HEK293 (cell line): ENCODE results near the gene KCND2.

ENCODE experiments used
- CTCF ChIA-PET: fragments of 350-600 bp; formaldehyde crosslinking; extraction: SDS; loops from one replicate; lab custom pipeline; 2021; ENCODE audit warnings: antibody characterized with exemption; lab: Yijun Ruan, JAX
- POLR2A ChIA-PET: fragments of 300-600 bp; formaldehyde crosslinking; extraction: SDS; loops from one replicate; lab custom pipeline; 2020; ENCODE audit warnings: antibody characterized with exemption, inconsistent platforms; lab: Yijun Ruan, JAX
- H3K27ac ChIP-seq: fragments of 200-500 bp; sonication (Bioruptor generic); 2 replicates; pipeline ENCODE4 v1.5.1; 2014; ENCODE audit warnings: low read depth, low read length, control low read depth, inconsistent platforms; ENCODE audit errors: extremely low read depth
- H3K36me3 ChIP-seq, 2 experiments: fragments of 200-500 bp in 1 of 2; sonication (Bioruptor generic) in 1 of 2; 1 replicate in 1 of 2; 2 replicates in 1 of 2; pipeline ENCODE4 v1.5.1; 2014 to 2017; ENCODE audit warnings: inconsistent platforms in 2 of 2, low read length in 2 of 2; ENCODE audit not compliant: control insufficient read depth in 2 of 2, insufficient read depth in 1 of 2
- H3K4me1 ChIP-seq: fragments of 200-500 bp; sonication (Bioruptor generic); 2 replicates; pipeline ENCODE4 v1.5.1; 2014; ENCODE audit warnings: mild to moderate bottlenecking, low read length, inconsistent platforms; ENCODE audit not compliant: control insufficient read depth, insufficient read depth
- H3K4me3 ChIP-seq: 2 replicates; pipeline ENCODE4 v1.5.1; 2011; ENCODE audit warnings: low read depth, mild to moderate bottlenecking, control low read depth, low read length, moderate library complexity
- H3K9me3 ChIP-seq: fragments of 200-500 bp; sonication (Bioruptor generic); 2 replicates; pipeline ENCODE4 v1.5.1; 2014; ENCODE audit warnings: low read depth, low read length, inconsistent platforms; ENCODE audit not compliant: control insufficient read depth, insufficient read depth
- GLI4 ChIP-seq: fragments of 450-650 bp; formaldehyde crosslinking; IDR thresholded peaks from 2 replicates; pipeline ENCODE4 v1.5.1; 2016; ENCODE audit warnings: missing biosample characterization, missing genetic modification characterization
- ZNF146 ChIP-seq: fragments of 450-650 bp; formaldehyde crosslinking; IDR thresholded peaks from 2 replicates; pipeline ENCODE4 v1.5.1; 2016; ENCODE audit warnings: missing biosample characterization, missing genetic modification characterization
- ZNF202 ChIP-seq: fragments of 450-650 bp; formaldehyde crosslinking; IDR thresholded peaks from 2 replicates; pipeline ENCODE4 v1.5.1; 2016; ENCODE audit warnings: missing biosample characterization, missing genetic modification characterization, borderline replicate concordance
- ZNF391 ChIP-seq: fragments of 450-650 bp; formaldehyde crosslinking; IDR thresholded peaks from 2 replicates; pipeline ENCODE4 v1.5.1; 2016; ENCODE audit warnings: low read depth, missing biosample characterization, missing genetic modification characterization, borderline replicate concordance
- ZNF555 ChIP-seq: fragments of 450-650 bp; formaldehyde crosslinking; conservative IDR thresholded peaks from 2 replicates; pipeline ENCODE4 v1.5.1; 2017; ENCODE audit warnings: missing biosample characterization, mild to moderate bottlenecking, missing genetic modification characterization, inconsistent platforms
- ZNF560 ChIP-seq: fragments of 450-650 bp; formaldehyde crosslinking; IDR thresholded peaks from 2 replicates; pipeline ENCODE4 v1.5.1; 2017; ENCODE audit warnings: missing biosample characterization, missing genetic modification characterization, borderline replicate concordance
- ZNF670 ChIP-seq: fragments of 450-650 bp; formaldehyde crosslinking; IDR thresholded peaks from 2 replicates; pipeline ENCODE4 v1.5.1; 2016; ENCODE audit warnings: missing biosample characterization, missing genetic modification characterization, low read depth
- ZNF837 ChIP-seq: fragments of 450-650 bp; formaldehyde crosslinking; IDR thresholded peaks from 2 replicates; pipeline ENCODE4 v1.5.1; 2016; ENCODE audit warnings: missing biosample characterization, missing genetic modification characterization
- TF ChIP-seq, protein P1 (sequence below): fragments of 450-650 bp; formaldehyde crosslinking; IDR thresholded peaks from 2 replicates; pipeline ENCODE4 v1.5.1; 2016; ENCODE audit warnings: missing biosample characterization, missing genetic modification characterization
- TF ChIP-seq, protein P2 (sequence below): fragments of 450-650 bp; formaldehyde crosslinking; conservative IDR thresholded peaks from 2 replicates; pipeline ENCODE4 v1.5.1; 2016; ENCODE audit warnings: low read depth, missing biosample characterization, missing genetic modification characterization
- TF ChIP-seq, protein P3 (sequence below): fragments of 450-650 bp; formaldehyde crosslinking; IDR thresholded peaks from 2 replicates; pipeline ENCODE4 v1.5.1; 2016; ENCODE audit warnings: missing biosample characterization, missing genetic modification characterization
- TF ChIP-seq, protein P4 (sequence below): sonication (generic); formaldehyde crosslinking; IDR thresholded peaks from 2 replicates; pipeline ENCODE4 v1.8.1; 2022; ENCODE audit warnings: mild to moderate bottlenecking, moderate library complexity, missing genetic modification reagents
- TF ChIP-seq, protein P5 (sequence below): fragments of 450-650 bp; formaldehyde crosslinking; IDR thresholded peaks from 2 replicates; pipeline ENCODE4 v1.5.1; 2016; ENCODE audit warnings: missing biosample characterization, missing genetic modification characterization
- TF ChIP-seq, protein P6 (sequence below): fragments of 450-650 bp; formaldehyde crosslinking; IDR thresholded peaks from 2 replicates; pipeline ENCODE4 v1.5.1; 2016; ENCODE audit warnings: missing biosample characterization, missing genetic modification characterization

Gene KCND2

DNA sequence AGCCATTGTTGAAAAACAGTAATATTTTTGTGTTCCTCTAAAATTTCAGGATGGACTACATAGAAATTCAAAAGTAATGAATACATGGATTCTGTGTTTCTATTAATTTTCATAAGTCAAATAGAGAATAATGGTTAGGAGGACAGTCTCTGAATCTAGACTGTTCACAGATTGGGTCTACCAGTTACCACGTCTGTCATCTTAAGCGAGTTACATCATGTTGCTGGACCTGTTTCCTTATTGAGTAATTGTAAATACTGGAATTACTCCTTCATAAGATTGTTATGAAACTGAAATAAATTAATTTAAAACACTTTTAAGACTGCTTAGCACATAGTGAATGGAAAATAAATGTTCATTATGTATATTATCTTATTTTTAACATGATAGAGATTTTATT is 172.3 kb downstream of the KCND2 start (continued):
- TF ChIP-seq, protein P1, sequence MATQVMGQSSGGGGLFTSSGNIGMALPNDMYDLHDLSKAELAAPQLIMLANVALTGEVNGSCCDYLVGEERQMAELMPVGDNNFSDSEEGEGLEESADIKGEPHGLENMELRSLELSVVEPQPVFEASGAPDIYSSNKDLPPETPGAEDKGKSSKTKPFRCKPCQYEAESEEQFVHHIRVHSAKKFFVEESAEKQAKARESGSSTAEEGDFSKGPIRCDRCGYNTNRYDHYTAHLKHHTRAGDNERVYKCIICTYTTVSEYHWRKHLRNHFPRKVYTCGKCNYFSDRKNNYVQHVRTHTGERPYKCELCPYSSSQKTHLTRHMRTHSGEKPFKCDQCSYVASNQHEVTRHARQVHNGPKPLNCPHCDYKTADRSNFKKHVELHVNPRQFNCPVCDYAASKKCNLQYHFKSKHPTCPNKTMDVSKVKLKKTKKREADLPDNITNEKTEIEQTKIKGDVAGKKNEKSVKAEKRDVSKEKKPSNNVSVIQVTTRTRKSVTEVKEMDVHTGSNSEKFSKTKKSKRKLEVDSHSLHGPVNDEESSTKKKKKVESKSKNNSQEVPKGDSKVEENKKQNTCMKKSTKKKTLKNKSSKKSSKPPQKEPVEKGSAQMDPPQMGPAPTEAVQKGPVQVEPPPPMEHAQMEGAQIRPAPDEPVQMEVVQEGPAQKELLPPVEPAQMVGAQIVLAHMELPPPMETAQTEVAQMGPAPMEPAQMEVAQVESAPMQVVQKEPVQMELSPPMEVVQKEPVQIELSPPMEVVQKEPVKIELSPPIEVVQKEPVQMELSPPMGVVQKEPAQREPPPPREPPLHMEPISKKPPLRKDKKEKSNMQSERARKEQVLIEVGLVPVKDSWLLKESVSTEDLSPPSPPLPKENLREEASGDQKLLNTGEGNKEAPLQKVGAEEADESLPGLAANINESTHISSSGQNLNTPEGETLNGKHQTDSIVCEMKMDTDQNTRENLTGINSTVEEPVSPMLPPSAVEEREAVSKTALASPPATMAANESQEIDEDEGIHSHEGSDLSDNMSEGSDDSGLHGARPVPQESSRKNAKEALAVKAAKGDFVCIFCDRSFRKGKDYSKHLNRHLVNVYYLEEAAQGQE (tag by site-specific recombination): no peak
- no peak for TF ChIP-seq ZNF202 (tag by site-specific recombination)
- TF ChIP-seq GLI4 (tag by site-specific recombination): no peak
- TF ChIP-seq, protein P2, sequence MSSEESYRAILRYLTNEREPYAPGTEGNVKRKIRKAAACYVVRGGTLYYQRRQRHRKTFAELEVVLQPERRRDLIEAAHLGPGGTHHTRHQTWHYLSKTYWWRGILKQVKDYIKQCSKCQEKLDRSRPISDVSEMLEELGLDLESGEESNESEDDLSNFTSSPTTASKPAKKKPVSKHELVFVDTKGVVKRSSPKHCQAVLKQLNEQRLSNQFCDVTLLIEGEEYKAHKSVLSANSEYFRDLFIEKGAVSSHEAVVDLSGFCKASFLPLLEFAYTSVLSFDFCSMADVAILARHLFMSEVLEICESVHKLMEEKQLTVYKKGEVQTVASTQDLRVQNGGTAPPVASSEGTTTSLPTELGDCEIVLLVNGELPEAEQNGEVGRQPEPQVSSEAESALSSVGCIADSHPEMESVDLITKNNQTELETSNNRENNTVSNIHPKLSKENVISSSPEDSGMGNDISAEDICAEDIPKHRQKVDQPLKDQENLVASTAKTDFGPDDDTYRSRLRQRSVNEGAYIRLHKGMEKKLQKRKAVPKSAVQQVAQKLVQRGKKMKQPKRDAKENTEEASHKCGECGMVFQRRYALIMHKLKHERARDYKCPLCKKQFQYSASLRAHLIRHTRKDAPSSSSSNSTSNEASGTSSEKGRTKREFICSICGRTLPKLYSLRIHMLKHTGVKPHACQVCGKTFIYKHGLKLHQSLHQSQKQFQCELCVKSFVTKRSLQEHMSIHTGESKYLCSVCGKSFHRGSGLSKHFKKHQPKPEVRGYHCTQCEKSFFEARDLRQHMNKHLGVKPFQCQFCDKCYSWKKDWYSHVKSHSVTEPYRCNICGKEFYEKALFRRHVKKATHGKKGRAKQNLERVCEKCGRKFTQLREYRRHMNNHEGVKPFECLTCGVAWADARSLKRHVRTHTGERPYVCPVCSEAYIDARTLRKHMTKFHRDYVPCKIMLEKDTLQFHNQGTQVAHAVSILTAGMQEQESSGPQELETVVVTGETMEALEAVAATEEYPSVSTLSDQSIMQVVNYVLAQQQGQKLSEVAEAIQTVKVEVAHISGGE (tag by site-specific recombination): no peak
- TF ChIP-seq, protein P3, sequence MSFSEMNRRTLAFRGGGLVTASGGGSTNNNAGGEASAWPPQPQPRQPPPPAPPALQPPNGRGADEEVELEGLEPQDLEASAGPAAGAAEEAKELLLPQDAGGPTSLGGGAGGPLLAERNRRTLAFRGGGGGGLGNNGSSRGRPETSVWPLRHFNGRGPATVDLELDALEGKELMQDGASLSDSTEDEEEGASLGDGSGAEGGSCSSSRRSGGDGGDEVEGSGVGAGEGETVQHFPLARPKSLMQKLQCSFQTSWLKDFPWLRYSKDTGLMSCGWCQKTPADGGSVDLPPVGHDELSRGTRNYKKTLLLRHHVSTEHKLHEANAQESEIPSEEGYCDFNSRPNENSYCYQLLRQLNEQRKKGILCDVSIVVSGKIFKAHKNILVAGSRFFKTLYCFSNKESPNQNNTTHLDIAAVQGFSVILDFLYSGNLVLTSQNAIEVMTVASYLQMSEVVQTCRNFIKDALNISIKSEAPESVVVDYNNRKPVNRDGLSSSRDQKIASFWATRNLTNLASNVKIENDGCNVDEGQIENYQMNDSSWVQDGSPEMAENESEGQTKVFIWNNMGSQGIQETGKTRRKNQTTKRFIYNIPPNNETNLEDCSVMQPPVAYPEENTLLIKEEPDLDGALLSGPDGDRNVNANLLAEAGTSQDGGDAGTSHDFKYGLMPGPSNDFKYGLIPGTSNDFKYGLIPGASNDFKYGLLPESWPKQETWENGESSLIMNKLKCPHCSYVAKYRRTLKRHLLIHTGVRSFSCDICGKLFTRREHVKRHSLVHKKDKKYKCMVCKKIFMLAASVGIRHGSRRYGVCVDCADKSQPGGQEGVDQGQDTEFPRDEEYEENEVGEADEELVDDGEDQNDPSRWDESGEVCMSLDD: no peak
- no peak for TF ChIP-seq ZNF391

DNA sequence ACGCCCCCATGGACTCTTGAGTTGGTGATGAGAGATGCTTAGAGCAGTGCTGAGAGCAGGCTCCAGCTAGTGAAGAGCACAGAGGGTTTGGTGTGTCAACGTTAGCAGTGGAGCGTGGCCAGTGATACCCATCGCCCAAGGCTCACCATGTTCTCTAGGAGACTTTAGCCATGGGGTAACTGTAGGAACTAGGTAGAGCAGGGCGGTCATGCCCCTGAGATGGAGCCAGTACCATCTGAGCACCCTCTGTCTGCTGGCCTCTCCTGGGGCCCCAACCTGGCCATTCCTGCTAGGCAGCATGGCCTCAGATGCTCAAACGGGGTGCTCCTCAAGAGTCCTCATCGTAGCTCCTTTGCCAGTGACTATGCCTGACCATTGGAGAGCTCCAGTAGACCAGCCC is 179.7 kb downstream of the KCND2 start:
- TF ChIP-seq, protein P4, sequence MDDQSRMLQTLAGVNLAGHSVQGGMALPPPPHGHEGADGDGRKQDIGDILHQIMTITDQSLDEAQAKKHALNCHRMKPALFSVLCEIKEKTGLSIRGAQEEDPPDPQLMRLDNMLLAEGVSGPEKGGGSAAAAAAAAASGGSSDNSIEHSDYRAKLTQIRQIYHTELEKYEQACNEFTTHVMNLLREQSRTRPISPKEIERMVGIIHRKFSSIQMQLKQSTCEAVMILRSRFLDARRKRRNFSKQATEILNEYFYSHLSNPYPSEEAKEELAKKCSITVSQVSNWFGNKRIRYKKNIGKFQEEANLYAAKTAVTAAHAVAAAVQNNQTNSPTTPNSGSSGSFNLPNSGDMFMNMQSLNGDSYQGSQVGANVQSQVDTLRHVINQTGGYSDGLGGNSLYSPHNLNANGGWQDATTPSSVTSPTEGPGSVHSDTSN (CRISPR knock-in tag): no peak
- TF ChIP-seq ZNF670 (tag by site-specific recombination) (no peak), ZNF837 (tag by site-specific recombination) (no peak), ZNF560 (tag by site-specific recombination) (no peak), ZNF146 (no peak), ZNF555 (tag by site-specific recombination) (no peak)
- TF ChIP-seq, protein P5, sequence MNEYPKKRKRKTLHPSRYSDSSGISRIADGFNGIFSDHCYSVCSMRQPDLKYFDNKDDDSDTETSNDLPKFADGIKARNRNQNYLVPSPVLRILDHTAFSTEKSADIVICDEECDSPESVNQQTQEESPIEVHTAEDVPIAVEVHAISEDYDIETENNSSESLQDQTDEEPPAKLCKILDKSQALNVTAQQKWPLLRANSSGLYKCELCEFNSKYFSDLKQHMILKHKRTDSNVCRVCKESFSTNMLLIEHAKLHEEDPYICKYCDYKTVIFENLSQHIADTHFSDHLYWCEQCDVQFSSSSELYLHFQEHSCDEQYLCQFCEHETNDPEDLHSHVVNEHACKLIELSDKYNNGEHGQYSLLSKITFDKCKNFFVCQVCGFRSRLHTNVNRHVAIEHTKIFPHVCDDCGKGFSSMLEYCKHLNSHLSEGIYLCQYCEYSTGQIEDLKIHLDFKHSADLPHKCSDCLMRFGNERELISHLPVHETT: no peak
- TF ChIP-seq, protein P6, sequence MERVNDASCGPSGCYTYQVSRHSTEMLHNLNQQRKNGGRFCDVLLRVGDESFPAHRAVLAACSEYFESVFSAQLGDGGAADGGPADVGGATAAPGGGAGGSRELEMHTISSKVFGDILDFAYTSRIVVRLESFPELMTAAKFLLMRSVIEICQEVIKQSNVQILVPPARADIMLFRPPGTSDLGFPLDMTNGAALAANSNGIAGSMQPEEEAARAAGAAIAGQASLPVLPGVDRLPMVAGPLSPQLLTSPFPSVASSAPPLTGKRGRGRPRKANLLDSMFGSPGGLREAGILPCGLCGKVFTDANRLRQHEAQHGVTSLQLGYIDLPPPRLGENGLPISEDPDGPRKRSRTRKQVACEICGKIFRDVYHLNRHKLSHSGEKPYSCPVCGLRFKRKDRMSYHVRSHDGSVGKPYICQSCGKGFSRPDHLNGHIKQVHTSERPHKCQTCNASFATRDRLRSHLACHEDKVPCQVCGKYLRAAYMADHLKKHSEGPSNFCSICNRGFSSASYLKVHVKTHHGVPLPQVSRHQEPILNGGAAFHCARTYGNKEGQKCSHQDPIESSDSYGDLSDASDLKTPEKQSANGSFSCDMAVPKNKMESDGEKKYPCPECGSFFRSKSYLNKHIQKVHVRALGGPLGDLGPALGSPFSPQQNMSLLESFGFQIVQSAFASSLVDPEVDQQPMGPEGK (tag by site-specific recombination): no peak
- Histone ChIP-seq H3K4me3 (no peak overlapping the region), H3K27ac (no peak overlapping the region), H3K9me3 (no peaks in the 10 kb centered on the region), H3K36me3 (no peaks in the 10 kb centered on the region), H3K4me1 (no peaks in the 10 kb centered on the region)
- ChIA-PET CTCF (no interaction called here), POLR2A (no interaction called here)
